DOHH2 (cell line): ENCODE measurements around the gene AFF1.

Experiments
- H3F3A ChIP-seq: fragments of 200-600 bp; sonication (generic), shearing (Covaris generic); 2 replicates; pipeline ENCODE4 v1.6.0; 2016; ENCODE audit warnings: antibody characterized with exemption, mild to moderate bottlenecking; ENCODE audit not compliant: control insufficient read depth, insufficient read depth
- H3K27ac ChIP-seq: fragments of 200-600 bp; sonication (generic); 2 replicates; pipeline ENCODE4 v1.5.1; 2014; ENCODE audit warnings: low read depth, mild to moderate bottlenecking, low read length, moderate library complexity
- H3K27me3 ChIP-seq: fragments of 200-600 bp; sonication (generic); 2 replicates; pipeline ENCODE4 v1.6.1; 2014; ENCODE audit warnings: mild to moderate bottlenecking, low read length, mixed read lengths; ENCODE audit not compliant: control insufficient read depth
- H3K36me3 ChIP-seq: fragments of 200-600 bp; sonication (generic); 2 replicates; pipeline ENCODE4 v1.6.1; 2014; ENCODE audit warnings: mild to moderate bottlenecking, low read length, moderate library complexity, mixed read lengths; ENCODE audit not compliant: control insufficient read depth
- H3K4me1 ChIP-seq: fragments of 200-600 bp; sonication (generic); 2 replicates; pipeline ENCODE4 v1.6.1; 2014; ENCODE audit warnings: mild to moderate bottlenecking, low read length, mixed read lengths; ENCODE audit not compliant: control insufficient read depth
- H3K4me2 ChIP-seq: fragments of 200-600 bp; sonication (generic); 2 replicates; pipeline ENCODE4 v1.6.0; 2014; ENCODE audit warnings: mild to moderate bottlenecking, low read length, moderate library complexity
- H3K4me3 ChIP-seq: fragments of 200-600 bp; sonication (generic); 2 replicates; pipeline ENCODE4 v1.5.1; 2014; ENCODE audit warnings: mild to moderate bottlenecking, low read length, mixed read lengths
- H3K79me2 ChIP-seq: fragments of 200-600 bp; sonication (generic); 2 replicates; pipeline ENCODE4 v1.6.1; 2014; ENCODE audit warnings: mild to moderate bottlenecking, low read length, mixed read lengths; ENCODE audit not compliant: control insufficient read depth
- H3K9me2 ChIP-seq: fragments of 200-600 bp; sonication (generic); replicated peaks from 2 replicates; pipeline ENCODE4 v1.6.1; 2014; ENCODE audit warnings: mild to moderate bottlenecking, low read length, mixed read lengths; ENCODE audit not compliant: control insufficient read depth
- H3K9me3 ChIP-seq: fragments of 200-600 bp; sonication (generic); 2 replicates; pipeline ENCODE4 v1.6.1; 2014; ENCODE audit warnings: antibody characterized with exemption, low read length, mixed read lengths; ENCODE audit not compliant: control insufficient read depth, insufficient read depth
- H4K20me1 ChIP-seq: fragments of 200-600 bp; sonication (generic); 2 replicates; pipeline ENCODE4 v1.6.0; 2014; ENCODE audit warnings: low read depth, mild to moderate bottlenecking, antibody characterized with exemption, low read length, moderate library complexity; ENCODE audit not compliant: control insufficient read depth, insufficient read depth
- EZH2phosphoT487 ChIP-seq: fragments of 200-600 bp; sonication (generic); IDR thresholded peaks from 2 replicates; pipeline ENCODE4 v1.6.1; 2017; ENCODE audit warnings: borderline replicate concordance, mild to moderate bottlenecking, antibody characterized with exemption, low read length, moderate library complexity, mixed read lengths
- TF ChIP-seq, protein P1 (sequence below): fragments of 200-600 bp; sonication (generic); IDR thresholded peaks from one replicate; pipeline ENCODE4 v1.5.1; 2014; ENCODE audit warnings: antibody characterized with exemption, mild to moderate bottlenecking, low read depth, low read length; ENCODE audit not compliant: poor library complexity, severe bottlenecking

AFF1 gene

DNA sequence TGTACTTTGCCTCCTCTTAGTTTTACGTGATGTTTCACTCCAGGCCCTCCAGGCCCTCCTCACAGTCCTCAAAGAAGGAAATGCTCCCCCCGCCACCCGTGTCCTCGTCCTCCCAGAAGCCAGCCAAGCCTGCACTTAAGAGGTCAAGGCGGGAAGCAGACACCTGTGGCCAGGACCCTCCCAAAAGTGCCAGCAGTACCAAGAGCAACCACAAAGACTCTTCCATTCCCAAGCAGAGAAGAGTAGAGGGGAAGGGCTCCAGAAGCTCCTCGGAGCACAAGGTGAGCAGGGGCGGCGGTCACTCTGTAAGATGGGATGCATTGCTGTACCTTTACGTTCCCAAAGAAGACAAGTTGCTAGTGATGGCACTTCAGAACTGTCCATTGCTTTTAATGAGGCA is 191.2 kb downstream of the AFF1 start:
- H3F3A ChIP-seq, result no peaks in the 10 kb centered on the region
- no peaks in the 10 kb centered on the region for H4K20me1 ChIP-seq
- no peak for TF ChIP-seq EZH2phosphoT487
- TF ChIP-seq, protein P1, sequence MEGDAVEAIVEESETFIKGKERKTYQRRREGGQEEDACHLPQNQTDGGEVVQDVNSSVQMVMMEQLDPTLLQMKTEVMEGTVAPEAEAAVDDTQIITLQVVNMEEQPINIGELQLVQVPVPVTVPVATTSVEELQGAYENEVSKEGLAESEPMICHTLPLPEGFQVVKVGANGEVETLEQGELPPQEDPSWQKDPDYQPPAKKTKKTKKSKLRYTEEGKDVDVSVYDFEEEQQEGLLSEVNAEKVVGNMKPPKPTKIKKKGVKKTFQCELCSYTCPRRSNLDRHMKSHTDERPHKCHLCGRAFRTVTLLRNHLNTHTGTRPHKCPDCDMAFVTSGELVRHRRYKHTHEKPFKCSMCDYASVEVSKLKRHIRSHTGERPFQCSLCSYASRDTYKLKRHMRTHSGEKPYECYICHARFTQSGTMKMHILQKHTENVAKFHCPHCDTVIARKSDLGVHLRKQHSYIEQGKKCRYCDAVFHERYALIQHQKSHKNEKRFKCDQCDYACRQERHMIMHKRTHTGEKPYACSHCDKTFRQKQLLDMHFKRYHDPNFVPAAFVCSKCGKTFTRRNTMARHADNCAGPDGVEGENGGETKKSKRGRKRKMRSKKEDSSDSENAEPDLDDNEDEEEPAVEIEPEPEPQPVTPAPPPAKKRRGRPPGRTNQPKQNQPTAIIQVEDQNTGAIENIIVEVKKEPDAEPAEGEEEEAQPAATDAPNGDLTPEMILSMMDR, result no peak
- no peaks in the 10 kb centered on the region for H3K27me3 ChIP-seq
- no peaks in the 10 kb centered on the region for H3K9me3 ChIP-seq
- no peaks in the 10 kb centered on the region for H3K79me2 ChIP-seq
- H3K4me1 ChIP-seq, result 0 out of 2 replicates have a peak, but pooled peaks cover 4% of the 10 kb centered on the region
- no peak overlapping the region for H3K27ac ChIP-seq
- no peak overlapping the region for H3K4me3 ChIP-seq
- H3K4me2 ChIP-seq, result no peak overlapping the region
- no peaks in the 10 kb centered on the region for H3K9me2 ChIP-seq
- H3K36me3 ChIP-seq, result peaks cover 8% of the 10 kb centered on the region; the same call in 1 of the 2 replicates

DNA sequence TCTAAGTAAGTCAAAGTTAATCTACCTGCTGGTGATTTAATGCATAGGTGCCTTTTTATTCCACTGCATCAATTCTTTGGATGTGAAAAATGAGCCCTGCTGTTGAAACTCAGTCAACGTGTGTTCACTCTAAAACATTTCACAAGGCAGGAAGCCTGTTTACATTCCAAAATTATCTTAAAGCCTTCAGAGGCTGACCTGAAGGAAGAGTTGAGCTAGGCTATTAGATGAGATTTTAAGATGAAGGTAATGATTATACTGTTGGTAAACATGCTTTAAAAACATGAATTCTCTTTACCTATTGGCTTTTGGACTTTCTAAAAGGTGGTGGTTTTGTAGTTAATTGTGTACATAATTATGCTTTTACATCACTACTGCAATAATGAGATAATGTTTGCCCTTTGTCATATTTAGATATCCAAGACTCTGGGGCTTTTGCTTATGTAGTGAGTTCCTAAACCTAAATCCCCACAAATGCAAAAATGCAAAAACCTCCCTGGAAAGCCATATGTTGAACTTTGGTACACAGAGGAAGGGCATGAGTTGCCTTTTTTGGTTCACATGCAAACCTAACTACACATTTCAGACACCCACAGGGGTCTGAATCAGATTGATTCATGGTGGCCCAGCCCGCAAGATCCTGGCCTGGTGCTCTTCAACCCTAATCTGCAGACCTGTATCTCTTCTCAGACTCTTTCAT is 193.3 kb downstream of the AFF1 start:
- Histone ChIP-seq H3K4me3 (no peak overlapping the region), H3K9me3 (no peaks in the 10 kb centered on the region), H3K27ac (no peak overlapping the region), H3K4me2 (no peak overlapping the region), H3K4me1 (0 out of 2 replicates have a peak, but pooled peaks cover 3% of the 10 kb centered on the region), H3F3A (no peaks in the 10 kb centered on the region), H3K36me3 (peaks cover 20% of the 10 kb centered on the region), H3K27me3 (no peaks in the 10 kb centered on the region), H3K9me2 (no peaks in the 10 kb centered on the region), H4K20me1 (no peaks in the 10 kb centered on the region), H3K79me2 (no peaks in the 10 kb centered on the region)
- no peak for TF ChIP-seq EZH2phosphoT487
- TF ChIP-seq, protein P1, result no peak

DNA sequence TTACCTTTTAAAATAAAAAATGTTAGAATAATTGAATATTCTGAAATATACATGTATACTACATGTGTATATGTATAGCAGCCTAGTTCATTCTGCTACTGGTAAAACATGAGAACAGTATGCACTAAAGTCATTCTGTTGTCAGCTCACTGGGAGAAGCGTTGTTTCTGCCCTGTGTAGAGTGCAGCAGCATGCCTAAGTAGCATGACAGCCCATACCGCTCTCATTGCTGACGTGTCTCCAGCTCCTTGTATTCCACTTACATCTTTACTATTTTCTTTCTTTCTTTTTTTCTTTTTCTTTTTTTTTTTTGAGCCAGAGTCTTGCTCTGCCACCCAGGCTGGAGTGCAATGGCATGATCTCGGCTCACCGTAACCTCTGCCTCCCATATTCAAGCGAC is 194.9 kb downstream of the AFF1 start:
- Histone ChIP-seq H3K27me3 (no peaks in the 10 kb centered on the region), H3K79me2 (no peaks in the 10 kb centered on the region), H4K20me1 (no peaks in the 10 kb centered on the region), H3K9me3 (no peaks in the 10 kb centered on the region), H3K36me3 (peaks cover 28% of the 10 kb centered on the region), H3F3A (no peaks in the 10 kb centered on the region), H3K4me1 (0 out of 2 replicates have a peak, but pooled peaks cover 3% of the 10 kb centered on the region), H3K27ac (no peak overlapping the region), H3K4me2 (no peak overlapping the region), H3K4me3 (no peak overlapping the region), H3K9me2 (no peaks in the 10 kb centered on the region)
- no peak for TF ChIP-seq EZH2phosphoT487
- TF ChIP-seq, protein P1, result no peak
